PC-9 (cell line): ENCODE data around the gene SLC6A3.

Source experiments
- EZH2 ChIP-seq: fragments of 200-600 bp; sonication (generic); IDR thresholded peaks from 2 replicates; pipeline ENCODE4 v1.8.0; 2017; ENCODE audit warnings: antibody characterized with exemption, low read depth
- TF ChIP-seq, protein P1 (sequence below): fragments of 200-600 bp; sonication (generic); conservative IDR thresholded peaks from 2 replicates; pipeline ENCODE4 v1.6.1; 2017; ENCODE audit warnings: mixed run types, antibody characterized with exemption, mild to moderate bottlenecking, moderate library complexity

GRCh38 chr5:1474183-1474839 is 29.1 kb upstream of the SLC6A3 start:
- TF ChIP-seq, protein P1, sequence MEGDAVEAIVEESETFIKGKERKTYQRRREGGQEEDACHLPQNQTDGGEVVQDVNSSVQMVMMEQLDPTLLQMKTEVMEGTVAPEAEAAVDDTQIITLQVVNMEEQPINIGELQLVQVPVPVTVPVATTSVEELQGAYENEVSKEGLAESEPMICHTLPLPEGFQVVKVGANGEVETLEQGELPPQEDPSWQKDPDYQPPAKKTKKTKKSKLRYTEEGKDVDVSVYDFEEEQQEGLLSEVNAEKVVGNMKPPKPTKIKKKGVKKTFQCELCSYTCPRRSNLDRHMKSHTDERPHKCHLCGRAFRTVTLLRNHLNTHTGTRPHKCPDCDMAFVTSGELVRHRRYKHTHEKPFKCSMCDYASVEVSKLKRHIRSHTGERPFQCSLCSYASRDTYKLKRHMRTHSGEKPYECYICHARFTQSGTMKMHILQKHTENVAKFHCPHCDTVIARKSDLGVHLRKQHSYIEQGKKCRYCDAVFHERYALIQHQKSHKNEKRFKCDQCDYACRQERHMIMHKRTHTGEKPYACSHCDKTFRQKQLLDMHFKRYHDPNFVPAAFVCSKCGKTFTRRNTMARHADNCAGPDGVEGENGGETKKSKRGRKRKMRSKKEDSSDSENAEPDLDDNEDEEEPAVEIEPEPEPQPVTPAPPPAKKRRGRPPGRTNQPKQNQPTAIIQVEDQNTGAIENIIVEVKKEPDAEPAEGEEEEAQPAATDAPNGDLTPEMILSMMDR: no peak
- TF ChIP-seq EZH2: no peak
